Measurements from ENCODE around the gene F2R.

DNA sequence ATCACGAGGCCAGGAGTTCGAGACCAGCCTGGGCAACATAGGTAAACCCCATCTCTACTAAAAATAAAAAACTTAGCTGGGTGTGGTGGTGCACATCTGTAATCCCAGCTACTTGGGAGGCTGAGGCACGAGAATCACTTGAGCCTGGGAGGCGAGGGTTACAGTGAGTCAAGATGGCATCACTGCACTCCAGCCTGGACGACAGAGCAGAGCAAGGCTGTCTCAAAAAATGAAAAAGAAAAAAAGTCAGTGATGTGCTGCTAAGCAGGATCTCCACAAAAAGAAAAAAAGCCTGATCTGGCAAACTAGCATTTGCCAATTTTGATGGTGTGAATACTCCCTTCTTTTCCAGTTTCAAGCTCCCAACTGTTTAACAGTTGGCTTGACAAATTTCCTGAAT lies 21.9 kb downstream of the F2R start:
- TF ChIP-seq YY1 (IDR thresholded peaks at IDR 0.05; ENCODE audit: insufficient read depth, insufficient read length) (no peak), SUZ12 (IDR thresholded peaks at IDR 0.05; ENCODE audit: extremely low read depth, insufficient read depth, insufficient read length) (no peak)
